ENCODE measurements around the gene CCDC15. TPM values are rescaled to one million over a fixed set of nuclear protein-coding genes. Genes with fewer than 3 reads are reported as not detected.

CCDC15 gene
- total and polyA plus RNA-seq, 2 donors (not counting 1 experiment from before 2014, with no cell fraction given): 0.31 to 1.8 TPM

GRCh38 chr11:125069796-125070195 is 115.8 kb downstream of the CCDC15 start:
- Mint-ChIP-seq H3K9me3 (ENCODE audit: insufficient read depth) (no peaks in the 10 kb centered on the region), H3K4me3 (peak overlapping the region; percentile 15), H3K27ac (peak overlapping the region; percentile 89), H3K4me1 (peaks cover 60% of the 10 kb centered on the region), H3K27me3 (no peaks in the 10 kb centered on the region)
- no peak overlapping the region for H3K4me3 ChIP-seq (ENCODE audit: control extremely low read depth in 1 of 5, extremely low read depth in 1 of 5, insufficient read depth in 1 of 5, low read depth in 2 of 5, low read length in 4 of 5)
- peak overlapping the region; percentile 61 to 66 for H3K27ac ChIP-seq (ENCODE audit: low read length in 2 of 2)
- 67% methylated on average over 5 of the region's 5 CpGs for WGBS (ENCODE audit: insufficient coverage)
- H3K4me2 ChIP-seq (replicated peaks; ENCODE audit: low read depth, low read length, poor library complexity, severe bottlenecking): peak overlapping the region; percentile 55
- H3K9me3 ChIP-seq (ENCODE audit: control extremely low read depth in 1 of 3, control insufficient read depth in 2 of 3, insufficient read depth in 1 of 3, low read length in 2 of 3): peaks cover 0 to 16% (median 0%) of the 10 kb centered on the region in 3 donors
- no peaks in the 10 kb centered on the region for H4K20me1 ChIP-seq (ENCODE audit: control insufficient read depth, insufficient read depth, low read length, poor library complexity, severe bottlenecking)
- no peak overlapping the region for H2AFZ ChIP-seq (ENCODE audit: insufficient read depth, low read depth, low read length, poor library complexity, severe bottlenecking)
- H3K79me2 ChIP-seq (ENCODE audit: control insufficient read depth, insufficient read depth, low read length): no peaks in the 10 kb centered on the region
- H3K36me3 ChIP-seq (replicated peaks in 1 of 2; ENCODE audit: control extremely low read depth in 1 of 2, control insufficient read depth in 1 of 2, extremely low read depth in 1 of 2, insufficient read depth in 2 of 2, low read length in 1 of 2): no peaks in the 10 kb centered on the region
- ATAC-seq (ENCODE audit: low read depth) (no peak), DNase-seq (no peak)
- H3K9ac ChIP-seq (ENCODE audit: low read length): no peak overlapping the region
- ChIA-PET POLR2A (interaction anchor here (1.2 kb wide), 1 partner anchor 42 kb away, joined by 4 read pairs; the partner anchor contains the start of gene TMEM218), CTCF (interaction anchor here (1.1 to 2.0 kb wide), 5 partner anchors 9 to 72 kb away, joined by 3 to 7 read pairs (median 4); partner anchors contain the start of gene TMEM218)
- H3K4me1 ChIP-seq (ENCODE audit: control insufficient read depth in 2 of 2, insufficient read depth in 2 of 2, low read length in 2 of 2): peaks cover 47 to 55% of the 10 kb centered on the region in 2 donors
- TF ChIP-seq EZH2 (IDR thresholded peaks at IDR 0.05; ENCODE audit: borderline replicate concordance, insufficient read depth, low read depth, low read length, poor library complexity, severe bottlenecking) (no peak), CTCF (IDR thresholded peaks at IDR 0.05) (no peak)
- H3K27me3 ChIP-seq (replicated peaks in 1 of 4; ENCODE audit: control extremely low read depth in 1 of 4, control insufficient read depth in 3 of 4, insufficient read depth in 4 of 4, low read length in 3 of 4): peaks cover 0 to 4% (median 1%) of the 10 kb centered on the region in 4 experiments
- intact Hi-C loops (cut with micrococcal nuclease): loop anchor here (1.0 to 10.0 kb wide), 2 partner anchors 42 to 495 kb away; partner anchors contain the start of genes EI24 and TMEM218

- no peaks in the 10 kb centered on the region for H4K20me1 ChIP-seq (ENCODE audit: control insufficient read depth, insufficient read depth, low read length, poor library complexity, severe bottlenecking)
- TF ChIP-seq CTCF (IDR thresholded peaks at IDR 0.05) (no peak), EZH2 (IDR thresholded peaks at IDR 0.05; ENCODE audit: borderline replicate concordance, insufficient read depth, low read depth, low read length, poor library complexity, severe bottlenecking) (no peak)
- H3K4me1 ChIP-seq (ENCODE audit: control insufficient read depth in 2 of 2, insufficient read depth in 2 of 2, low read length in 2 of 2): peaks cover 47 to 59% of the 10 kb centered on the region in 2 donors
- Mint-ChIP-seq H3K27ac (peak overlapping the region; percentile 89), H3K4me1 (peaks cover 59% of the 10 kb centered on the region), H3K27me3 (no peaks in the 10 kb centered on the region), H3K9me3 (ENCODE audit: insufficient read depth) (no peaks in the 10 kb centered on the region), H3K4me3 (peak overlapping the region; percentile 64)
- H3K4me3 ChIP-seq (ENCODE audit: control extremely low read depth in 1 of 5, extremely low read depth in 1 of 5, insufficient read depth in 1 of 5, low read depth in 2 of 5, low read length in 4 of 5): peak overlapping the region in 1 of 5 experiments; percentile 10
- WGBS (ENCODE audit: insufficient coverage): 31% methylated on average over 4 of the region's 7 CpGs
- ChIA-PET POLR2A (interaction anchor here (1.2 to 2.4 kb wide), 2 partner anchors 7 to 41 kb away, joined by 4 to 12 read pairs; partner anchors contain the start of genes SLC37A2 and TMEM218), CTCF (interaction anchor here (0.9 to 2.0 kb wide), 6 partner anchors 12 to 71 kb away, joined by 3 to 7 read pairs (median 4); partner anchors contain the start of gene TMEM218)
- no peaks in the 10 kb centered on the region for H3K79me2 ChIP-seq (ENCODE audit: control insufficient read depth, insufficient read depth, low read length)
- DNase-seq (peak; percentile 74), ATAC-seq (ENCODE audit: low read depth) (peak; percentile 74)
- no peaks in the 10 kb centered on the region for H3K27me3 ChIP-seq (replicated peaks in 1 of 4; ENCODE audit: control extremely low read depth in 1 of 4, control insufficient read depth in 3 of 4, insufficient read depth in 4 of 4, low read length in 3 of 4)
- H3K36me3 ChIP-seq (replicated peaks in 1 of 2; ENCODE audit: control extremely low read depth in 1 of 2, control insufficient read depth in 1 of 2, extremely low read depth in 1 of 2, insufficient read depth in 2 of 2, low read length in 1 of 2): no peaks in the 10 kb centered on the region
- intact Hi-C loops (cut with micrococcal nuclease): loop anchor here (1.0 to 10.0 kb wide), 2 partner anchors 41 to 494 kb away; partner anchors contain the start of genes EI24 and TMEM218
- H3K27ac ChIP-seq (ENCODE audit: low read length in 2 of 2): peak overlapping the region; percentile 61 to 66
- H3K9me3 ChIP-seq (ENCODE audit: control extremely low read depth in 1 of 3, control insufficient read depth in 2 of 3, insufficient read depth in 1 of 3, low read length in 2 of 3): peaks cover 0 to 16% (median 0%) of the 10 kb centered on the region in 3 donors
- H2AFZ ChIP-seq (ENCODE audit: insufficient read depth, low read depth, low read length, poor library complexity, severe bottlenecking): no peak overlapping the region
- peak overlapping the region; percentile 28 for H3K9ac ChIP-seq (ENCODE audit: low read length)
- H3K4me2 ChIP-seq (replicated peaks; ENCODE audit: low read depth, low read length, poor library complexity, severe bottlenecking): peak overlapping the region; percentile 55
Observed at GRCh38 chr11:125070699-125071254, 116.8 kb downstream of the CCDC15 start.

Measured in B cell (primary cell).